Nephron progenitor cell (in vitro differentiated cells): ENCODE data around the gene LRRTM3.

Experiments
- DNase-seq: peaks from one replicate; pipeline ENCODE4 v3.0.0; 2021
- H3K27ac Mint-ChIP-seq: 2 replicates; pipeline ENCODE4 v1.8.0; 2021; ENCODE audit warnings: mild to moderate bottlenecking, moderate library complexity, mixed read lengths
- H3K27me3 Mint-ChIP-seq: 2 replicates; pipeline ENCODE4 v1.8.0; 2021; ENCODE audit warnings: mild to moderate bottlenecking, low read depth, mixed read lengths; ENCODE audit not compliant: poor library complexity
- H3K36me3 Mint-ChIP-seq: 2 replicates; pipeline ENCODE4 v1.8.0; 2021; ENCODE audit warnings: low read depth, mixed read lengths
- H3K4me1 Mint-ChIP-seq: 2 replicates; pipeline ENCODE4 v1.8.0; 2021; ENCODE audit warnings: mixed read lengths
- H3K4me3 Mint-ChIP-seq: 2 replicates; pipeline ENCODE4 v1.8.0; 2021; ENCODE audit warnings: mild to moderate bottlenecking, moderate library complexity, mixed read lengths
- H3K9me3 Mint-ChIP-seq: 2 replicates; pipeline ENCODE4 v1.8.0; 2021; ENCODE audit warnings: mild to moderate bottlenecking, moderate library complexity, mixed read lengths
- CTCF ChIP-seq: fragments of 200-600 bp; sonication (generic); IDR thresholded peaks from 2 replicates; pipeline ENCODE4 v1.5.0; 2021; ENCODE audit warnings: antibody characterized with exemption

LRRTM3 gene

GRCh38 chr10:66990143-66990830 lies 64.5 kb downstream of the LRRTM3 start:
- H3K9me3 Mint-ChIP-seq: no peaks in the 10 kb centered on the region

GRCh38 chr10:66996996-66997395 lies 71.2 kb downstream of the LRRTM3 start:
- no peaks in the 10 kb centered on the region for H3K36me3 Mint-ChIP-seq
- DNase-seq: no peak
- H3K27ac Mint-ChIP-seq: no peak overlapping the region
- H3K9me3 Mint-ChIP-seq: no peaks in the 10 kb centered on the region
- no peaks in the 10 kb centered on the region for H3K27me3 Mint-ChIP-seq
- H3K4me3 Mint-ChIP-seq: no peak overlapping the region
- H3K4me1 Mint-ChIP-seq: no peaks in the 10 kb centered on the region
- TF ChIP-seq CTCF: no peak

More at GRCh38 chr10:66990143-66990830, 64.5 kb downstream of the LRRTM3 start:
- no peak for DNase-seq
- no peak for TF ChIP-seq CTCF
- no peaks in the 10 kb centered on the region for H3K27me3 Mint-ChIP-seq
- no peaks in the 10 kb centered on the region for H3K36me3 Mint-ChIP-seq
- H3K4me3 Mint-ChIP-seq: no peak overlapping the region
- H3K27ac Mint-ChIP-seq: no peak overlapping the region
- H3K4me1 Mint-ChIP-seq: no peaks in the 10 kb centered on the region

GRCh38 chr10:66999762-67000545 lies 74.1 kb downstream of the LRRTM3 start:
- H3K4me1 Mint-ChIP-seq: no peaks in the 10 kb centered on the region
- TF ChIP-seq CTCF: no peak

GRCh38 chr10:67004690-67005089 lies 78.9 kb downstream of the LRRTM3 start:
- no peaks in the 10 kb centered on the region for H3K36me3 Mint-ChIP-seq
- H3K27ac Mint-ChIP-seq: no peak overlapping the region
- no peaks in the 10 kb centered on the region for H3K9me3 Mint-ChIP-seq
- H3K27me3 Mint-ChIP-seq: no peaks in the 10 kb centered on the region
- H3K4me3 Mint-ChIP-seq: no peak overlapping the region
- DNase-seq: no peak
- TF ChIP-seq CTCF: no peak
- no peaks in the 10 kb centered on the region for H3K4me1 Mint-ChIP-seq

More at GRCh38 chr10:66999762-67000545, 74.1 kb downstream of the LRRTM3 start:
- Mint-ChIP-seq H3K9me3 (no peaks in the 10 kb centered on the region), H3K4me3 (no peak overlapping the region), H3K27ac (no peak overlapping the region), H3K36me3 (no peaks in the 10 kb centered on the region), H3K27me3 (no peaks in the 10 kb centered on the region)
- no peak for DNase-seq

GRCh38 chr10:67005981-67006380 lies 80.1 kb downstream of the LRRTM3 start:
- no peak for DNase-seq
- Mint-ChIP-seq H3K9me3 (no peaks in the 10 kb centered on the region), H3K27ac (no peak overlapping the region), H3K36me3 (no peaks in the 10 kb centered on the region), H3K27me3 (no peaks in the 10 kb centered on the region), H3K4me3 (no peak overlapping the region), H3K4me1 (no peaks in the 10 kb centered on the region)
- no peak for TF ChIP-seq CTCF
